SK-N-SH (cell line): Measurements from ENCODE around the gene SUGP2. TPM values are rescaled to one million over a fixed set of nuclear protein-coding genes. Genes with fewer than 3 reads are reported as not detected.

ENCODE experiments used
- CTCF ChIA-PET: fragments of 300-600, 350-600 bp; formaldehyde crosslinking; extraction: SDS; loops from one replicate; lab custom pipeline; 2021; lab: Yijun Ruan, JAX
- POLR2A ChIA-PET: fragments of 350-600 bp; sonication (Branson Sonifier 250); formaldehyde crosslinking; extraction: SDS; loops from one replicate; lab custom pipeline; 2020; ENCODE audit warnings: antibody characterized with exemption, inconsistent platforms; lab: Yijun Ruan, JAX
- DNase-seq: peaks from one replicate; pipeline ENCODE4 v3.0.0; 2012
- H2AFZ ChIP-seq: fragments of 200-600 bp; sonication (generic); 2 replicates; pipeline ENCODE4 v1.8.1; 2016; ENCODE audit warnings: antibody characterized with exemption, mild to moderate bottlenecking, low read depth
- H3F3A ChIP-seq: fragments of 200-600 bp; sonication (generic); replicated peaks from 2 replicates; pipeline ENCODE3; 2016; ENCODE audit warnings: antibody characterized with exemption, mild to moderate bottlenecking; ENCODE audit not compliant: insufficient read depth
- H3K27ac ChIP-seq, 2 experiments: fragments of 200-500 bp in 1 of 2; fragments of 200-600 bp in 1 of 2; sonication (Bioruptor generic) in 1 of 2; sonication (generic), shearing (Covaris generic) in 1 of 2; 2 replicates each; pipeline versions ENCODE4 v1.5.1 to v1.6.1; 2014 to 2016; ENCODE audit warnings: low read depth in 2 of 2, inconsistent platforms in 1 of 2, low read length in 1 of 2, mild to moderate bottlenecking in 1 of 2, mixed read lengths in 1 of 2
- H3K27me3 ChIP-seq: fragments of 200-600 bp; sonication (generic), shearing (Covaris generic); 2 replicates; pipeline ENCODE4 v1.6.1; 2016; ENCODE audit warnings: mixed run types; ENCODE audit not compliant: insufficient read depth
- H3K36me3 ChIP-seq, 2 experiments: fragments of 200-500 bp in 1 of 2; fragments of 200-600 bp in 1 of 2; sonication (Bioruptor generic) in 1 of 2; sonication (generic) in 1 of 2; replicated peaks in 1 of 2; 2 replicates each; pipeline versions ENCODE3 to v1.5.1; 2014 to 2016; ENCODE audit warnings: low read length in 1 of 2, mild to moderate bottlenecking in 1 of 2; ENCODE audit not compliant: insufficient read depth in 2 of 2, control insufficient read depth in 1 of 2
- H3K4me1 ChIP-seq, 2 experiments: fragments of 200-500 bp in 1 of 2; fragments of 200-600 bp in 1 of 2; sonication (Bioruptor generic) in 1 of 2; sonication (generic), shearing (Covaris generic) in 1 of 2; 2 replicates each; pipeline versions ENCODE4 v1.5.1 to v1.6.1; 2014 to 2016; ENCODE audit warnings: low read depth in 1 of 2, low read length in 1 of 2, mixed run types in 1 of 2; ENCODE audit not compliant: insufficient read depth in 2 of 2, control insufficient read depth in 1 of 2
- H3K4me2 ChIP-seq: fragments of 200-600 bp; sonication (generic), shearing (Covaris generic); 2 replicates; pipeline ENCODE4 v1.6.1; 2017; ENCODE audit warnings: mixed run types
- H3K4me3 ChIP-seq, 2 experiments: fragments of 200-500 bp in 1 of 2; fragments of 200-600 bp in 1 of 2; sonication (Bioruptor generic) in 1 of 2; sonication (generic), shearing (Covaris generic) in 1 of 2; 2 replicates each; pipeline versions ENCODE4 v1.5.1 to v1.8.1; 2014 to 2016; ENCODE audit warnings: low read depth in 2 of 2, inconsistent platforms in 1 of 2, low read length in 1 of 2, mild to moderate bottlenecking in 1 of 2, mixed read lengths in 1 of 2, moderate library complexity in 1 of 2
- H3K79me2 ChIP-seq: fragments of 200-600 bp; sonication (generic); 2 replicates; pipeline ENCODE4 v1.8.1; 2017; ENCODE audit warnings: mild to moderate bottlenecking; ENCODE audit not compliant: insufficient read depth
- H3K9ac ChIP-seq: fragments of 200-600 bp; sonication (generic); 2 replicates; pipeline ENCODE4 v1.6.1; 2017; ENCODE audit warnings: mixed run types
- H3K9me2 ChIP-seq: fragments of 200-600 bp; sonication (generic); 2 replicates; pipeline ENCODE4 v1.6.1; 2017; ENCODE audit warnings: mixed run types
- H3K9me3 ChIP-seq: fragments of 200-600 bp; sonication (generic); 2 replicates; pipeline ENCODE4 v1.6.1; 2017; ENCODE audit warnings: mixed run types, mild to moderate bottlenecking, moderate library complexity
- H4K20me1 ChIP-seq: fragments of 200-600 bp; sonication (generic); 2 replicates; pipeline ENCODE4 v1.6.1; 2017; ENCODE audit warnings: mild to moderate bottlenecking, mixed run types; ENCODE audit not compliant: insufficient read depth
- EZH2phosphoT487 ChIP-seq: fragments of 200-600 bp; sonication (generic); IDR thresholded peaks from 2 replicates; pipeline ENCODE4 v1.6.1; 2017; ENCODE audit warnings: low read depth, mixed run types, mild to moderate bottlenecking, antibody characterized with exemption, moderate library complexity, borderline replicate concordance
- FOSL2 ChIP-seq: IDR thresholded peaks from 2 replicates; pipeline ENCODE4 v1.4.0; 2012; ENCODE audit warnings: low read depth, mild to moderate bottlenecking, moderate library complexity, borderline replicate concordance
- MXI1 ChIP-seq: IDR thresholded peaks from 2 replicates; pipeline ENCODE4 v1.6.1; 2012; ENCODE audit warnings: mild to moderate bottlenecking, low read depth, low read length, improper control_type of control experiment
- RAD21 ChIP-seq: IDR thresholded peaks from 2 replicates; pipeline ENCODE4 v1.6.1; 2012; ENCODE audit warnings: mild to moderate bottlenecking, low read length
- SIN3A ChIP-seq: IDR thresholded peaks from 2 replicates; pipeline ENCODE4 v1.6.1; 2012; ENCODE audit warnings: low read depth, mild to moderate bottlenecking, low read length, moderate library complexity, borderline replicate concordance
- SMC3 ChIP-seq: IDR thresholded peaks from 2 replicates; pipeline ENCODE4 v1.6.1; 2012; ENCODE audit warnings: low read depth, low read length, improper control_type of control experiment
- TAF1 ChIP-seq: IDR thresholded peaks from 2 replicates; pipeline ENCODE4 v1.6.1; 2012; ENCODE audit warnings: low read depth, mild to moderate bottlenecking, low read length, moderate library complexity, borderline replicate concordance
- TEAD4 ChIP-seq: IDR thresholded peaks from 2 replicates; pipeline ENCODE4 v1.4.0; 2012; ENCODE audit warnings: mild to moderate bottlenecking, borderline replicate concordance; ENCODE audit not compliant: insufficient read depth
- YY1 ChIP-seq: IDR thresholded peaks from 2 replicates; pipeline ENCODE4 v1.4.0; 2012; ENCODE audit warnings: low read depth, mild to moderate bottlenecking
- WGBS: methylation state at CpG from one replicate; pipeline ENCODE4 v1.1.6; 2017; ENCODE audit warnings: low lambda C conversion rate; 5-methylcytosine and 5-hydroxymethylcytosine counted together
- polyA plus RNA-seq, 3 experiments: library from polyadenylated mRNA; depleted of rRNA; stranded (reverse); fragments of >200 nt; gene quantifications; 2 replicates each; pipeline ENCODE4 v1.2.3, GENCODE V29; 2012
- TF ChIP-seq, protein P1 (sequence below): fragments of 150-350 bp; IDR thresholded peaks from 2 replicates; pipeline ENCODE4 v1.6.1; 2016; ENCODE audit warnings: mild to moderate bottlenecking, low read depth, low read length
- TF ChIP-seq, protein P2 (sequence below): IDR thresholded peaks from 2 replicates; pipeline ENCODE4; 2012
- TF ChIP-seq, protein P3 (sequence below): fragments of 200-600 bp; sonication (generic); IDR thresholded peaks from 2 replicates; pipeline ENCODE4 v1.6.1; 2017; ENCODE audit warnings: antibody characterized with exemption, mild to moderate bottlenecking, moderate library complexity
- TF ChIP-seq, protein P4 (sequence below): IDR thresholded peaks from 2 replicates; pipeline ENCODE4 v1.4.0; 2012; ENCODE audit warnings: low read depth, borderline replicate concordance
- TF ChIP-seq, protein P5 (sequence below): IDR thresholded peaks from 2 replicates; pipeline ENCODE4 v1.6.1; 2012; ENCODE audit warnings: mild to moderate bottlenecking, low read depth, low read length, moderate library complexity

Gene SUGP2
- polyA plus RNA-seq, 1 of the 3 experiments (the other 2 are of a cell fraction), result 56.3 TPM

DNA sequence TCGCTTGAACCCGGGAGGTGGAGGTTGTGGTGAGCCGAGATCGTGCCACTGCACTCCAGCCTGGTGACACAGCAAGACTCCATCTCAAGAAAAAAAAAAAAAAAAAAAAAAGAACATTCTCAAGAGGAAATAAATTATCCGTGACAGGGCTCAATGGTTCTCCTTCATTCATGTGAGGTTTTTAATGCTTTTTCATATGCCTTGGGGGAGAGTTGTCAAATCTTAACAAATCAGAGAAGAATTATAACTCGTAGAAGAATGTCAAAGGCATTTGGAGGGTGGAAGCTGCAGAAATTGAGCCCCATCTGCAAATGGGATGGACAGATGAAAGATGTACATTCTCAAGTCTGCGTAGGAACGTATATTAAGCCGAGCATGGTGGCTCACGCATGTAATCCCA, 57.4 kb downstream of the SUGP2 start:
- Histone ChIP-seq H3K79me2 (no peaks in the 10 kb centered on the region), H3K9me3 (no peaks in the 10 kb centered on the region), H3K36me3 (no peaks in the 10 kb centered on the region), H3K4me1 (0 out of 4 replicates have a peak, but pooled peaks cover 0 to 5% of the 10 kb centered on the region in 2 experiments), H4K20me1 (no peaks in the 10 kb centered on the region), H3K9me2 (no peaks in the 10 kb centered on the region), H3K4me3 (no peak overlapping the region), H3K4me2 (no peak overlapping the region), H3K9ac (no peak overlapping the region), H2AFZ (no peak overlapping the region), H3K27ac (no peak overlapping the region), H3K27me3 (no peaks in the 10 kb centered on the region), H3F3A (peaks cover 5% of the 10 kb centered on the region)
- WGBS, result 89% methylated on average over 10 of the region's 10 CpGs
- no peak for DNase-seq
- CTCF ChIA-PET, result interaction anchor here (1.3 kb wide), 1 partner anchor 11 kb away, joined by 3 read pairs; no protein-coding TSS in a partner anchor
- POLR2A ChIA-PET, result no interaction called here
- TF ChIP-seq RAD21 (no peak), MXI1 (no peak), SMC3 (no peak), SIN3A (no peak), TEAD4 (no peak), YY1 (no peak), TAF1 (no peak), FOSL2 (no peak), EZH2phosphoT487 (no peak)
- TF ChIP-seq, protein P1, sequence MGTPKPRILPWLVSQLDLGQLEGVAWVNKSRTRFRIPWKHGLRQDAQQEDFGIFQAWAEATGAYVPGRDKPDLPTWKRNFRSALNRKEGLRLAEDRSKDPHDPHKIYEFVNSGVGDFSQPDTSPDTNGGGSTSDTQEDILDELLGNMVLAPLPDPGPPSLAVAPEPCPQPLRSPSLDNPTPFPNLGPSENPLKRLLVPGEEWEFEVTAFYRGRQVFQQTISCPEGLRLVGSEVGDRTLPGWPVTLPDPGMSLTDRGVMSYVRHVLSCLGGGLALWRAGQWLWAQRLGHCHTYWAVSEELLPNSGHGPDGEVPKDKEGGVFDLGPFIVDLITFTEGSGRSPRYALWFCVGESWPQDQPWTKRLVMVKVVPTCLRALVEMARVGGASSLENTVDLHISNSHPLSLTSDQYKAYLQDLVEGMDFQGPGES, result no peak
- TF ChIP-seq, protein P2, sequence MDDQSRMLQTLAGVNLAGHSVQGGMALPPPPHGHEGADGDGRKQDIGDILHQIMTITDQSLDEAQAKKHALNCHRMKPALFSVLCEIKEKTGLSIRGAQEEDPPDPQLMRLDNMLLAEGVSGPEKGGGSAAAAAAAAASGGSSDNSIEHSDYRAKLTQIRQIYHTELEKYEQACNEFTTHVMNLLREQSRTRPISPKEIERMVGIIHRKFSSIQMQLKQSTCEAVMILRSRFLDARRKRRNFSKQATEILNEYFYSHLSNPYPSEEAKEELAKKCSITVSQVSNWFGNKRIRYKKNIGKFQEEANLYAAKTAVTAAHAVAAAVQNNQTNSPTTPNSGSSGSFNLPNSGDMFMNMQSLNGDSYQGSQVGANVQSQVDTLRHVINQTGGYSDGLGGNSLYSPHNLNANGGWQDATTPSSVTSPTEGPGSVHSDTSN, result no peak
- TF ChIP-seq, protein P3, sequence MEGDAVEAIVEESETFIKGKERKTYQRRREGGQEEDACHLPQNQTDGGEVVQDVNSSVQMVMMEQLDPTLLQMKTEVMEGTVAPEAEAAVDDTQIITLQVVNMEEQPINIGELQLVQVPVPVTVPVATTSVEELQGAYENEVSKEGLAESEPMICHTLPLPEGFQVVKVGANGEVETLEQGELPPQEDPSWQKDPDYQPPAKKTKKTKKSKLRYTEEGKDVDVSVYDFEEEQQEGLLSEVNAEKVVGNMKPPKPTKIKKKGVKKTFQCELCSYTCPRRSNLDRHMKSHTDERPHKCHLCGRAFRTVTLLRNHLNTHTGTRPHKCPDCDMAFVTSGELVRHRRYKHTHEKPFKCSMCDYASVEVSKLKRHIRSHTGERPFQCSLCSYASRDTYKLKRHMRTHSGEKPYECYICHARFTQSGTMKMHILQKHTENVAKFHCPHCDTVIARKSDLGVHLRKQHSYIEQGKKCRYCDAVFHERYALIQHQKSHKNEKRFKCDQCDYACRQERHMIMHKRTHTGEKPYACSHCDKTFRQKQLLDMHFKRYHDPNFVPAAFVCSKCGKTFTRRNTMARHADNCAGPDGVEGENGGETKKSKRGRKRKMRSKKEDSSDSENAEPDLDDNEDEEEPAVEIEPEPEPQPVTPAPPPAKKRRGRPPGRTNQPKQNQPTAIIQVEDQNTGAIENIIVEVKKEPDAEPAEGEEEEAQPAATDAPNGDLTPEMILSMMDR, result no peak
- TF ChIP-seq, protein P4, sequence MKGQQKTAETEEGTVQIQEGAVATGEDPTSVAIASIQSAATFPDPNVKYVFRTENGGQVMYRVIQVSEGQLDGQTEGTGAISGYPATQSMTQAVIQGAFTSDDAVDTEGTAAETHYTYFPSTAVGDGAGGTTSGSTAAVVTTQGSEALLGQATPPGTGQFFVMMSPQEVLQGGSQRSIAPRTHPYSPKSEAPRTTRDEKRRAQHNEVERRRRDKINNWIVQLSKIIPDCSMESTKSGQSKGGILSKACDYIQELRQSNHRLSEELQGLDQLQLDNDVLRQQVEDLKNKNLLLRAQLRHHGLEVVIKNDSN, result no peak
- TF ChIP-seq, protein P5, sequence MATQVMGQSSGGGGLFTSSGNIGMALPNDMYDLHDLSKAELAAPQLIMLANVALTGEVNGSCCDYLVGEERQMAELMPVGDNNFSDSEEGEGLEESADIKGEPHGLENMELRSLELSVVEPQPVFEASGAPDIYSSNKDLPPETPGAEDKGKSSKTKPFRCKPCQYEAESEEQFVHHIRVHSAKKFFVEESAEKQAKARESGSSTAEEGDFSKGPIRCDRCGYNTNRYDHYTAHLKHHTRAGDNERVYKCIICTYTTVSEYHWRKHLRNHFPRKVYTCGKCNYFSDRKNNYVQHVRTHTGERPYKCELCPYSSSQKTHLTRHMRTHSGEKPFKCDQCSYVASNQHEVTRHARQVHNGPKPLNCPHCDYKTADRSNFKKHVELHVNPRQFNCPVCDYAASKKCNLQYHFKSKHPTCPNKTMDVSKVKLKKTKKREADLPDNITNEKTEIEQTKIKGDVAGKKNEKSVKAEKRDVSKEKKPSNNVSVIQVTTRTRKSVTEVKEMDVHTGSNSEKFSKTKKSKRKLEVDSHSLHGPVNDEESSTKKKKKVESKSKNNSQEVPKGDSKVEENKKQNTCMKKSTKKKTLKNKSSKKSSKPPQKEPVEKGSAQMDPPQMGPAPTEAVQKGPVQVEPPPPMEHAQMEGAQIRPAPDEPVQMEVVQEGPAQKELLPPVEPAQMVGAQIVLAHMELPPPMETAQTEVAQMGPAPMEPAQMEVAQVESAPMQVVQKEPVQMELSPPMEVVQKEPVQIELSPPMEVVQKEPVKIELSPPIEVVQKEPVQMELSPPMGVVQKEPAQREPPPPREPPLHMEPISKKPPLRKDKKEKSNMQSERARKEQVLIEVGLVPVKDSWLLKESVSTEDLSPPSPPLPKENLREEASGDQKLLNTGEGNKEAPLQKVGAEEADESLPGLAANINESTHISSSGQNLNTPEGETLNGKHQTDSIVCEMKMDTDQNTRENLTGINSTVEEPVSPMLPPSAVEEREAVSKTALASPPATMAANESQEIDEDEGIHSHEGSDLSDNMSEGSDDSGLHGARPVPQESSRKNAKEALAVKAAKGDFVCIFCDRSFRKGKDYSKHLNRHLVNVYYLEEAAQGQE, result no peak
